ENCODE data around the gene DNMT3A.
"Not testable (repeated sequence)": the region's sequence is repeated elsewhere in the genome, so short reads cannot be mapped to it uniquely, and the experiment has no call there.

Gene DNMT3A

GRCh38 chr2:25274868-25275574, 66.7 kb downstream of the DNMT3A start:
- Histone ChIP-seq H3K9ac (ENCODE audit: low read depth, low read length) (no peak overlapping the region), H3K9me3 (ENCODE audit: insufficient read depth, low read length, severe bottlenecking) (no peaks in the 10 kb centered on the region), H3K4me2 (ENCODE audit: insufficient read depth, low read length) (no peak overlapping the region), H3K4me3 (ENCODE audit: low read depth in 1 of 2, low read length in 2 of 2) (no peak overlapping the region), H3K79me2 (ENCODE audit: insufficient read depth, low read length) (no peaks in the 10 kb centered on the region), H3K36me3 (ENCODE audit: insufficient read depth, low read length) (peaks cover 23% of the 10 kb centered on the region), H2AFZ (ENCODE audit: low read depth, low read length) (no peak overlapping the region), H4K20me1 (ENCODE audit: insufficient read depth, low read length) (no peaks in the 10 kb centered on the region), H3K4me1 (ENCODE audit: insufficient read depth, low read length) (peaks cover 4% of the 10 kb centered on the region; the same call in 1 of the 2 replicates), H3K27ac (ENCODE audit: low read length) (no peak overlapping the region), H3K27me3 (ENCODE audit: insufficient read depth, low read length, poor library complexity) (no peaks in the 10 kb centered on the region)
- TF ChIP-seq EZH2 (IDR thresholded peaks at IDR 0.05; ENCODE audit: borderline replicate concordance, low read depth, low read length, severe bottlenecking) (no peak), CTCF (IDR thresholded peaks at IDR 0.05; ENCODE audit: borderline replicate concordance, extremely low read depth, low read length, poor library complexity, severe bottlenecking) (no peak)
- DNase-seq (peak; percentile 48), ATAC-seq (ENCODE audit: insufficient read depth, low read depth) (peak; percentile 74)

GRCh38 chr2:25273985-25274535, 67.7 kb downstream of the DNMT3A start:
- no peak overlapping the region for H3K4me2 ChIP-seq (ENCODE audit: insufficient read depth, low read length)
- H3K36me3 ChIP-seq (ENCODE audit: insufficient read depth, low read length): peaks cover 33% of the 10 kb centered on the region
- ATAC-seq (ENCODE audit: insufficient read depth, low read depth) (no peak), DNase-seq (no peak)
- H3K27ac ChIP-seq (ENCODE audit: low read length): no peak overlapping the region
- peaks cover 4% of the 10 kb centered on the region; the same call in 1 of the 2 replicates for H3K4me1 ChIP-seq (ENCODE audit: insufficient read depth, low read length)
- H3K79me2 ChIP-seq (ENCODE audit: insufficient read depth, low read length): no peaks in the 10 kb centered on the region
- TF ChIP-seq CTCF (IDR thresholded peaks at IDR 0.05; ENCODE audit: borderline replicate concordance, extremely low read depth, low read length, poor library complexity, severe bottlenecking): no peak
- TF ChIP-seq EZH2 (IDR thresholded peaks at IDR 0.05; ENCODE audit: borderline replicate concordance, low read depth, low read length, severe bottlenecking): no peak
- H3K27me3 ChIP-seq (ENCODE audit: insufficient read depth, low read length, poor library complexity): no peaks in the 10 kb centered on the region
- H3K9me3 ChIP-seq (ENCODE audit: insufficient read depth, low read length, severe bottlenecking): no peaks in the 10 kb centered on the region
- no peak overlapping the region for H3K9ac ChIP-seq (ENCODE audit: low read depth, low read length)
- H2AFZ ChIP-seq (ENCODE audit: low read depth, low read length): no peak overlapping the region
- H4K20me1 ChIP-seq (ENCODE audit: insufficient read depth, low read length): no peaks in the 10 kb centered on the region
- no peak overlapping the region for H3K4me3 ChIP-seq (ENCODE audit: low read depth in 1 of 2, low read length in 2 of 2)

- H3K36me3 ChIP-seq (ENCODE audit: insufficient read depth, low read length): peaks cover 43% of the 10 kb centered on the region
- H3K4me2 ChIP-seq (ENCODE audit: insufficient read depth, low read length); H2AFZ ChIP-seq (ENCODE audit: low read depth, low read length); ATAC-seq (ENCODE audit: insufficient read depth, low read depth); H4K20me1 ChIP-seq (ENCODE audit: insufficient read depth, low read length); DNase-seq; H3K27me3 ChIP-seq (ENCODE audit: insufficient read depth, low read length, poor library complexity); H3K9ac ChIP-seq (ENCODE audit: low read depth, low read length); H3K79me2 ChIP-seq (ENCODE audit: insufficient read depth, low read length); H3K27ac ChIP-seq (ENCODE audit: low read length); H3K4me3 ChIP-seq (ENCODE audit: low read depth in 1 of 2, low read length in 2 of 2); H3K4me1 ChIP-seq (ENCODE audit: insufficient read depth, low read length); H3K9me3 ChIP-seq (ENCODE audit: insufficient read depth, low read length, severe bottlenecking): not testable (repeated sequence)
Measured at GRCh38 chr2:25272705-25273104, 69.0 kb downstream of the DNMT3A start.

GRCh38 chr2:25270061-25270460, 71.7 kb downstream of the DNMT3A start:
- no peak for TF ChIP-seq CTCF (IDR thresholded peaks at IDR 0.05; ENCODE audit: borderline replicate concordance, extremely low read depth, low read length, poor library complexity, severe bottlenecking)
- no peak for TF ChIP-seq EZH2 (IDR thresholded peaks at IDR 0.05; ENCODE audit: borderline replicate concordance, low read depth, low read length, severe bottlenecking)
- Histone ChIP-seq H3K9me3 (ENCODE audit: insufficient read depth, low read length, severe bottlenecking) (no peaks in the 10 kb centered on the region), H3K4me2 (ENCODE audit: insufficient read depth, low read length) (no peak overlapping the region), H3K27ac (ENCODE audit: low read length) (no peak overlapping the region), H3K79me2 (ENCODE audit: insufficient read depth, low read length) (no peaks in the 10 kb centered on the region), H3K4me1 (ENCODE audit: insufficient read depth, low read length) (no peaks in the 10 kb centered on the region), H3K36me3 (ENCODE audit: insufficient read depth, low read length) (peaks cover 51% of the 10 kb centered on the region), H3K27me3 (ENCODE audit: insufficient read depth, low read length, poor library complexity) (no peaks in the 10 kb centered on the region), H3K4me3 (ENCODE audit: low read depth in 1 of 2, low read length in 2 of 2) (no peak overlapping the region), H2AFZ (ENCODE audit: low read depth, low read length) (no peak overlapping the region), H4K20me1 (ENCODE audit: insufficient read depth, low read length) (no peaks in the 10 kb centered on the region), H3K9ac (ENCODE audit: low read depth, low read length) (no peak overlapping the region)
- ATAC-seq (ENCODE audit: insufficient read depth, low read depth): no peak
- DNase-seq: no peak

Measured in DND-41 (cell line).